NB4 (cell line): ENCODE data around the gene SYT13.

Source experiments
- DNase-seq: peaks from one replicate; pipeline ENCODE4 v3.0.0; 2010; ENCODE audit warnings: low read depth
- H3K4me3 ChIP-seq: one replicate; pipeline ENCODE4 v1.5.1; 2011; ENCODE audit warnings: mild to moderate bottlenecking, low read depth, low read length, moderate library complexity
- MYC ChIP-seq: IDR thresholded peaks from 2 replicates; pipeline ENCODE4 v1.6.1; 2011; ENCODE audit warnings: low read depth, low read length
- POLR2A ChIP-seq: IDR thresholded peaks from 2 replicates; pipeline ENCODE4 v1.6.1; 2011; ENCODE audit warnings: mild to moderate bottlenecking; ENCODE audit not compliant: insufficient read length; ENCODE audit errors: extremely low read depth
- TF ChIP-seq, protein P1 (sequence below): IDR thresholded peaks from 2 replicates; pipeline ENCODE4 v1.6.1; 2011; ENCODE audit warnings: low read depth, low read length
- TF ChIP-seq, protein P2 (sequence below): IDR thresholded peaks from one replicate; pipeline ENCODE4 v1.5.1; 2012; ENCODE audit warnings: low read depth, low read length

The SYT13 gene

DNA sequence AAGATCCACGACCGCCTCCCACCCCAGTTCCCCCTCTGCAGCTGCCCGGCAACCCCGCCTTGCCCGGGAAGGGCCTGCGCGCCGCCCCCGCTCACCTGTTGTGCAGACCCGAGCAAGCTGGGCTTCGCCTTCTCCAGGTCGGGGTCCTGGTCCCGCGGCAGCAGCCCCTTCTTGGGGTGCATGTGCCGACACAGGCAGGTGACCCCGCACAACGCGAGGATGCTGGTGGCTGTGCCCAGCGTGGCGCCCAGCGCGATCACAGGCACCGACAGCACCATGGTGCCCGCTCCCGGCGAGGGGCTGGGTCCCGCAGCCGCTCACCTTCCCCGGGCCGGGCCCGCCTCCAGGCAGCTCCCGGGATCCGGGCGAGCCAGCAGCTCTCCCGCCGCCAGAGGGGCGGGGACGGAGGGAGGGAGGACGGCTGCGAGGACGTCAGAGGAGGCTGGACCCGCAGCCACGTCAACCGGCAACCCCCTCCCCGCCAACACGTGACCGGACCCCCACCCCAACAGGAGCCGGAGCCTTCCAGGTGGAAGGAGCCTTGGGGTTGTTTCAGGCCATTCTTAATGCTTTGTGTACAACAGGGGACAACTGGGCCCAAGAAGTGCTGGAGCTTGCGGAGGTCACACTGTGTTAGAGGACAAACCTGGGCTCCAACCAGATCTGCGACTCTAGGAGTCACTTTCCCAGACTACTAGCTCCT, at the start of gene SYT13:
TSS of gene SYT13 (minus strand) at position 412 of the 703 bp plus-strand sequence. CDS start at position 278, 134 bp downstream.
- DNase-seq = no peak

DNA sequence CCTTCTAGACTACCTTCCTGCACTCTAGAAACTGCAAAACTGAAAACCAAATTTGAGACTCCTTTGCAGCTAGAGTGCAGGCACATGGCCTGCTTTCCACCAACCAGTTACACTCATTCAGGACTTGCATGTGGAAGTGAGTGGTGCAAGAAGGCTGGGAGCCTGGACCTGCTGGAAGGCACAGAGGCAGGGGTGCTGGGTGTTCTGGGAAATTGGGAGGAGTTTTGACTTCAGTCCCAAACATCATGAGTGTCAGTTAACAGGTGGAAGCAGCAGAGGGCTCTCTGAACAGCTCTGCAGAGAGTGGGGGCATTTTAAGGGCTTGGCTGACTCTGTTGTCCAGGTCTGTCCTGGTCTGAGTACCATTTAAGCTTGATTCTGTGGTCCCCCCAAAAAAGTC, 49.3 kb upstream of the SYT13 start:
- no peak for TF ChIP-seq POLR2A
- TF ChIP-seq, protein P1, sequence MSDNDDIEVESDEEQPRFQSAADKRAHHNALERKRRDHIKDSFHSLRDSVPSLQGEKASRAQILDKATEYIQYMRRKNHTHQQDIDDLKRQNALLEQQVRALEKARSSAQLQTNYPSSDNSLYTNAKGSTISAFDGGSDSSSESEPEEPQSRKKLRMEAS = no peak
- TF ChIP-seq, protein P2, sequence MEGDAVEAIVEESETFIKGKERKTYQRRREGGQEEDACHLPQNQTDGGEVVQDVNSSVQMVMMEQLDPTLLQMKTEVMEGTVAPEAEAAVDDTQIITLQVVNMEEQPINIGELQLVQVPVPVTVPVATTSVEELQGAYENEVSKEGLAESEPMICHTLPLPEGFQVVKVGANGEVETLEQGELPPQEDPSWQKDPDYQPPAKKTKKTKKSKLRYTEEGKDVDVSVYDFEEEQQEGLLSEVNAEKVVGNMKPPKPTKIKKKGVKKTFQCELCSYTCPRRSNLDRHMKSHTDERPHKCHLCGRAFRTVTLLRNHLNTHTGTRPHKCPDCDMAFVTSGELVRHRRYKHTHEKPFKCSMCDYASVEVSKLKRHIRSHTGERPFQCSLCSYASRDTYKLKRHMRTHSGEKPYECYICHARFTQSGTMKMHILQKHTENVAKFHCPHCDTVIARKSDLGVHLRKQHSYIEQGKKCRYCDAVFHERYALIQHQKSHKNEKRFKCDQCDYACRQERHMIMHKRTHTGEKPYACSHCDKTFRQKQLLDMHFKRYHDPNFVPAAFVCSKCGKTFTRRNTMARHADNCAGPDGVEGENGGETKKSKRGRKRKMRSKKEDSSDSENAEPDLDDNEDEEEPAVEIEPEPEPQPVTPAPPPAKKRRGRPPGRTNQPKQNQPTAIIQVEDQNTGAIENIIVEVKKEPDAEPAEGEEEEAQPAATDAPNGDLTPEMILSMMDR = no peak
- no peak overlapping the region for H3K4me3 ChIP-seq
- no peak for DNase-seq

More for the DNA sequence above, at the start of gene SYT13:
- no peak for TF ChIP-seq POLR2A
- TF ChIP-seq, protein P1 = no peak
- TF ChIP-seq, protein P2 = no peak
- TF ChIP-seq MYC = no peak
- no peak within 1 kb of the TSS for H3K4me3 ChIP-seq

- no peak overlapping the region for H3K4me3 ChIP-seq
- no peak for DNase-seq
- TF ChIP-seq, protein P1 = no peak
- TF ChIP-seq MYC (no peak), POLR2A (no peak)
- TF ChIP-seq, protein P2 = no peak
Observed at GRCh38 chr11:45334836-45335235, 48.7 kb upstream of the SYT13 start.

DNA sequence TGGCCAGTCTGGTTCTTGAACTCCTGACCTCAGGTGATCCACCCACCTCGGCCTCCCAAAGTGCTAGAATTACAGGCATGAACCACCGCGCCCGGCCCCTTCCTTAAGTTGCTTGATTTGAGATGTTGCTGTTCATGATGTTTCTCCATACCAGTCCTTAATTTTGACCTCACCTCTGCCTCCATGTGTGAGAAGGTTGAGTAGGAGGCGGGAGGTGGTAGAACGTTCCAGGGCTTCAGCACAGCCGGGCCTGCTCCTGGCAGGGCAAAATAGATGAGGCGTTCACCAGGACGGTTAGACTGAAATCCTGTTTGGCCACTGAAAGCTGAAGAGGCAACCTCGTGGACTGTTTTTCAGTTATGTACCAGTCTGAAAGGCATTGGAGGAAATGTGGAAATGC, 48.3 kb upstream of the SYT13 start:
- no peak for DNase-seq
- H3K4me3 ChIP-seq = no peak overlapping the region
- TF ChIP-seq, protein P2 = no peak
- TF ChIP-seq POLR2A (no peak), MYC (no peak)
- TF ChIP-seq, protein P1 = no peak

GRCh38 chr11:45333001-45333971, 47.1 kb upstream of the SYT13 start:
- TF ChIP-seq POLR2A = no peak
- TF ChIP-seq, protein P2 = no peak
- no peak for TF ChIP-seq MYC
- TF ChIP-seq, protein P1 = no peak
- no peak overlapping the region for H3K4me3 ChIP-seq
- DNase-seq = peak; percentile 37
